HG03064 (cell line): ENCODE measurements around the gene KRTAP15-1.

Experiments
- ATAC-seq: cut with Tn5 transposase; IDR thresholded peaks from one replicate; pipeline ENCODE4 v1.9.1; 2021; ENCODE audit warnings: low read depth; ENCODE audit not compliant: unreplicated experiment

Gene KRTAP15-1

DNA sequence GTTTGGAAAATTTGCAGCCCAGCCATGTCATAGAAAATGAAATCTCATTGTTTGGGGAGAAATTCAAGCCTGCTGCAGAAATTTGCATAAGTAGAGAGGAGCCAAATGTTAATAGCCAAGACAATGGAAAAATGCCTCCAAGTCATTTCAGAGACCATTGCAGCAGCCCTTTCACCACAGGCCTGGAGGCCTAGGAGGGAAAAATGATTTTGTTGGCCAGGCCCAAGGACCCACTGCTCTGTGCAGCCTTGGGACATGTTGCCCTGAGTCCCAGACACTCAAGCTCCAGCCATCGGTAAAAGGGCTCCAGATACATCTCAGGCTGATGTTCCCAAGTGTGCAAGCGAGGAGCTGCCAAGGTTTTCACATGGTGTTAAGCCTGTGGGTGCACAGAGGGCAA, 46.1 kb downstream of the KRTAP15-1 start:
- no peak for ATAC-seq

DNA sequence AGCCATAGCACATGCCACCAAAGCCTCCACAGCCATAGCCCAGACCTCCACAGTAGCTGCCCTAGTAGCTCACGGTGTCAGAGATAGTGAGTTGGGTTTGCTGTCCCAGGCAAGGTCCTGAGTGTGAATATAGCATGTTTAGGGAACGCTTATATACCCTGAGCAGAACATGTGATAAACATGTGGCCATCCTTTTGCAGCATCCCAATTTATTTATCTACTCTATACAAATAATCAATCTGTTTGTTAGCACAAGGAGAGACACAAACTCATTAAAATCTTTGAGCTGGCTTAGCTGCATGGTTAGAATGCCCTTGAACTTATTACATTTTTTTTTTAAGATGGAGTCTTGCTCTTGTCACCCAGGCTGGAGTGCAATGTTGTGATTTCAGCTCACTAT, 47.3 kb downstream of the KRTAP15-1 start, which contains the start of gene KRTAP19-2:
Gene KRTAP19-2 (minus strand): TSS at position 101 of the 400 bp plus-strand sequence. CDS start 88 bp downstream, at position 13.
- ATAC-seq, result no peak
